ENCODE results near the gene FGF22. TPM values are rescaled to one million over a fixed set of nuclear protein-coding genes. Genes with fewer than 3 reads are reported as not detected.

Gene FGF22
- total RNA-seq, 4 donors from 2014 or later: 1.4 TPM; not detected in 3

DNA sequence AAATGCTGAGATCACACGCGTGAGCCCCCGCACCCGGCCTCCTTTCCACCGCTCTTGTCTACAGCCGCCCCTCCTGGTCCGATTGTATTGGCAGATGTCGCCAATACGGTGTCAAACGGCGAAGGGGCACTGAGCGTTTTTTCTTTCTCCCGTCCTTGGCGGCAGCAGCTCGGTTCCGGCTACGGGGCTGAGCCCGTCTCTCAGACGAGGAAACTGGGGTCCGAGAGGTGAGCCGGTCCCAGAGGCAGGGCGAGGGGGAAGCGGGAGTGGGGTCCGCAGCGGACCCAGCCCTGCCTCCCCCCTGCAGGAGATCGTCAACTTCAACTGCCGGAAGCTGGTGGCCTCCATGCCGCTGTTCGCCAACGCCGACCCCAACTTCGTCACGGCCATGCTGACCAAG is 26.7 kb upstream of the FGF22 start:
- Histone ChIP-seq H3K4me1 (no peaks in the 10 kb centered on the region), H3K9me3 (no peaks in the 10 kb centered on the region), H3K27me3 (no peaks in the 10 kb centered on the region), H3K36me3 (no peaks in the 10 kb centered on the region), H3K4me3 (no peak overlapping the region), H3K27ac (no peak overlapping the region)
- DNase-seq: no peak
- intact Hi-C loops (cut with DNase I; ENCODE audit: low total_unique reads): no loop called here
- no peak for TF ChIP-seq POLR2A (IDR thresholded peaks at IDR 0.05)
- TF ChIP-seq CTCF (IDR thresholded peaks at IDR 0.05): no peak

DNA sequence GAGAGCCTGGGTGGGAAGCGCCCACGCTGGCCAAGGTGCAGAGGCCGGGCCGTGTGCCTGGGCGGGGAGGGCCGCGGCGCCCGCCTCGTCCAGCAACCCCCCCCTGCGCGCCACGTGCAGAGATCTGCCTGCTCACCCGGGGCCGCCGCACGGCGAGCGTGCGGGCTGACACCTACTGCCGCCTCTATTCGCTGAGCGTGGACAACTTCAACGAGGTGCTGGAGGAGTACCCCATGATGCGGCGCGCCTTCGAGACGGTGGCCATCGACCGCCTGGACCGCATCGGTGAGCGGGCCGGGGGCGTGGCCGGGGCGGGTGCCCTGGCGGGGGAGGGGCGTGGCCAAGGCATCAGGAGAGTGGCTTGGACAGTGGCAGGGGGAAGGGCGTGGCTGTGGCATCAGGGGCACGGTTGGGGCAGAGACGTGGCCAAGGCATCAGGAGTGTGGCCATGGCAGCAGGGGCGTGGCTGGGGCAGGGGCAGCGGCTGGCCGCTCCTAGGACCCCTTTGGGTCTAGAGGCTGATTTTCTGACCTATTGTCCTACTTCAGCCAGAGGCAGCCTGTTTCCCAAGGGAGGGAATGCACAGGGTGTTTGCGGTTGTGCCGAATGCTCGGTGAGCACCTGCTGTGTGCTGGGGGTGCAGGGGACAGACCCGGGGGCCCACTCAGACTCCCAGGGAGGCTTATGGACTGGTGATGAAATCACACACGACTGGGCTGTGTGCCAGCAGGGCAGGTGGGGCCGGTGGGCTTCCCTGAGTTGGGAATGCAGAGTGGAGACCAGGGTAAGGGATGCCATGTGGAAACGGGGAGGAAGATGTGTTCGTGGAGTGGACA is 25.7 kb upstream of the FGF22 start:
- Histone ChIP-seq H3K4me3 (no peak overlapping the region), H3K9me3 (no peaks in the 10 kb centered on the region), H3K36me3 (no peaks in the 10 kb centered on the region), H3K4me1 (no peaks in the 10 kb centered on the region), H3K27ac (no peak overlapping the region), H3K27me3 (no peaks in the 10 kb centered on the region)
- DNase-seq: no peak
- TF ChIP-seq CTCF (IDR thresholded peaks at IDR 0.05): no peak
- no peak for TF ChIP-seq POLR2A (IDR thresholded peaks at IDR 0.05)
- intact Hi-C loops (cut with DNase I; ENCODE audit: low total_unique reads): no loop called here

- TF ChIP-seq CTCF (IDR thresholded peaks at IDR 0.05): peak in 1 of 4 experiments; percentile 9
- no peak for TF ChIP-seq POLR2A (IDR thresholded peaks at IDR 0.05)
- H3K36me3 ChIP-seq: no peaks in the 10 kb centered on the region
- intact Hi-C loops (cut with DNase I; ENCODE audit: low total_unique reads): no loop called here
- no peaks in the 10 kb centered on the region for H3K4me1 ChIP-seq
- H3K27ac ChIP-seq: no peak overlapping the region
- DNase-seq: no peak
- H3K27me3 ChIP-seq: no peaks in the 10 kb centered on the region
- no peak overlapping the region for H3K4me3 ChIP-seq
- H3K9me3 ChIP-seq: no peaks in the 10 kb centered on the region
Measured at GRCh38 chr19:615619-616018, 24.1 kb upstream of the FGF22 start.

DNA sequence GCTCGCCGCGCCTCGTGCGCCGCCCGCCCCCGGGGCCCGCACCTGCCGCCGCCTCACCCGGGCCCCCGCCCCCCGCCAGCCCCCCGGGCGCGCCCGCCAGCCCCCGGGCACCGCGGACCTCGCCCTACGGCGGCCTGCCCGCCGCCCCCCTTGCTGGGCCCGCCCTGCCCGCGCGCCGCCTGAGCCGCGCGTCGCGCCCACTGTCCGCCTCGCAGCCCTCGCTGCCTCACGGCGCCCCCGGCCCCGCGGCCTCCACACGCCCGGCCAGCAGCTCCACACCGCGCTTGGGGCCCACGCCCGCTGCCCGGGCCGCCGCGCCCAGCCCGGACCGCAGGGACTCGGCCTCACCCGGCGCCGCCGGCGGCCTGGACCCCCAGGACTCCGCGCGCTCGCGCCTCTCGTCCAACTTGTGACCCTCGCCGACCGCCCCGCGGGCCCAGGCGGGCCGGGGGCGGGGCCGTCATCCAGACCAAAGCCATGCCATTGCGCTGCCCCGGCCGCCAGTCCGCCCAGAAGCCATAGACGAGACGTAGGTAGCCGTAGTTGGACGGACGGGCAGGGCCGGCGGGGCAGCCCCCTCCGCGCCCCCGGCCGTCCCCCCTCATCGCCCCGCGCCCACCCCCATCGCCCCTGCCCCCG is 23.5 kb upstream of the FGF22 start:
- H3K27ac ChIP-seq: no peak overlapping the region
- intact Hi-C loops (cut with DNase I; ENCODE audit: low total_unique reads): no loop called here
- no peaks in the 10 kb centered on the region for H3K27me3 ChIP-seq
- H3K9me3 ChIP-seq: no peaks in the 10 kb centered on the region
- H3K36me3 ChIP-seq: no peaks in the 10 kb centered on the region
- DNase-seq: no peak
- H3K4me3 ChIP-seq: no peak overlapping the region
- no peaks in the 10 kb centered on the region for H3K4me1 ChIP-seq
- TF ChIP-seq CTCF (IDR thresholded peaks at IDR 0.05) (no peak), POLR2A (IDR thresholded peaks at IDR 0.05) (no peak)
